SIG-M5 (cell line): Measurements from ENCODE around the gene SLC22A31.
"Not testable (repeated sequence)": the region's sequence is repeated elsewhere in the genome, so short reads cannot be mapped to it uniquely, and the experiment has no call there.

ENCODE experiments used
- DNase-seq: peaks from one replicate; lab custom pipeline; 2025; lab: John Stamatoyannopoulos, UW

SLC22A31 gene

DNA sequence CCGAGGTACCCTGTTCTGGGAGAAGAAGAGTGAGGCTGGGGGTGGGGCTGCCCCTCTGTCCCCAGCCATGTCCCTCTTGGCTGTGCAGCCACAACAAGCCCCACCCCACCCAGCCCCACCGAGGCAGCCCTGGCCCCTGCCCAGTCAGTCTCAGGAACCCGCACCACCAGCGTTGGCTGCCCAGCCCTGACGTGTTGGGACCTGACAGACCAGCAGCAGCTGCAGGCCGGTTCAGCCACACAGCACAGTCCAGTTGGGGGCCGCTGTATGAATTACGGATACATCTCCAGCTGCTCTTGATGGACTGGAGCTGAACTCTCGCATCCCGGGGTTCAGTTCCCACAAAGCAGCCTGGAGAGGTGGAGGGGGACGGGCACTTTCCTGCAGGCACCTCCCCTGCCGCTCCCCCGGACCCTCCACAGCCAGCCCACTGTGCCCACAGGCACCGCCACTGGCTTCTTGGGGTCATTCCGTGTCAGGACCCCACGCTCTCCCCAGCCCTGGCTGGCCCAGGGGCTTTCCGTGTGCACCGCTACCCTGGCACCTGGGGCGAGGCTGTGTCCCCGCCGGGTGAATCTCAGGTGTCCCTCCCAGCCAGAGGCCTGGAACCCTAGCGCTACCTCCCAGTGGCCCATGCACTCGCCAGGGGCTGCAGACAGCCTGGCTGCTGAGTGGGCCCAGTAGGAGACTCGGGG, 21.7 kb downstream of the SLC22A31 start:
- no peak for DNase-seq

DNA sequence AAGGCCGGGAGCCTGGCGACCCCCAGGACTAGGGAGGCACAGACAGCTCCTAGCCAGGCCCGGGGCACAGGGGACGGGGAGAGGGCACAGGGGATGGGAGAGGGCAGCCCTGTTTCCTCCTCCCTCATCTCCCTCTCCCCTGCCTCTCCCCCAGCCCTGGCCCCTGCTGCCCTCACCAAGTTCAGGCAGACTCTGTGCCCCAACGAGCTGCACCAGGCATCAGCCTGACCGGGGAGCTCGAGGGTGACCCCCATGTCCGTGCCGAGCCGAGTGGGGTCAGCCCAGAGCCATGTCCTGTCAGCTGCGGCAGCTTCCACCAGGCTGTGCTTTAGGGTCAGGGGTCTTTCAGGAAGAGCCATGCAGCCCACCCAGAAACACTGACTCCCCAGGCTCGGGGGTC, 22.8 kb downstream of the SLC22A31 start:
- no peak for DNase-seq

DNA sequence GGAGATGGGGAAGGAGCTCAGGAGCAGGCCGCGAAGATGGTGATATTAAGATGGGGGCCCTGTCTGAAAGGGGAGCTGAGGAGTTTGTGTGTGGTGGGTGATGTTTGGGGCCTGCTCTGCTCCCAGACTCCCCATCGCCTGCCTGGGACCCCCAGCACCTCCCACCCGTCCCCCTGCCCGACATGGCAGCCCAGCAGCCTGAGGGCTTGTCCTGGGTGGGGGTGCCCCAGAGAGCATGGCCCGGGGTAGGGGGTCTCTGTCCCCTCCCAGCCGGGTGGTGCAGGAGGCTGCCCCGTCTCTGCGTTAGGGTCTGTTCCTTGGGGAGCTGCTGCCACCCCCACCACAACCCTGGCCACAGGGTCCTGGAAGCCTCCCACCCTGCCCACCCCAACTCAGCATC, 23.6 kb downstream of the SLC22A31 start:
- no peak for DNase-seq

DNA sequence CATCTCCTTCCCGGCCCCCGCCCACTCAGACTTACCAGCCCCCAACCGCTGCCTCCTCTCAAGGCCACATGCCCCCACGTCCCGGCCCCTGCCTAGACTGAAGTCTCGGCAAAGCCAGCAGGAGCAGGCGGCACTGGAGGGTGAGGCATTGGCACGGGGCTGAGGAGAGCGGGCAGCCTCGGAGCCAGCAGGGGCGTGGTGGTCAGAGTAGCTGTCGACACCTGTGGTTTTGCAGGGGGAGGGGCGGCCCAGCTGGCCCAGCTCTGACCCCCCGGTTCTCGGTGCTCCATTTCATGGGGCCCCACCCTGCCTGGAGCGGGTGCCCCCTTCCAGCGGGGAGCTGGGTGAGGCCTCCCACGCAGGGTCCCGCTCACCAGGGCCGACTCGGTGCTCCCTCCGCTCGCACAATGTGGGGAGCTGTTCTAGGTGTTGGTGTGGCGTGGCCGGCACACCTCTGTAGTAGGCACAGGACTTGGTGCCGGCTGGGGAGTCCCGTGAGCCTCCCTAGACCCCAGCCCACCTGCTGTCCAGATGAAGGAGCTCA, 24.1 kb downstream of the SLC22A31 start:
- DNase-seq, result no peak

DNA sequence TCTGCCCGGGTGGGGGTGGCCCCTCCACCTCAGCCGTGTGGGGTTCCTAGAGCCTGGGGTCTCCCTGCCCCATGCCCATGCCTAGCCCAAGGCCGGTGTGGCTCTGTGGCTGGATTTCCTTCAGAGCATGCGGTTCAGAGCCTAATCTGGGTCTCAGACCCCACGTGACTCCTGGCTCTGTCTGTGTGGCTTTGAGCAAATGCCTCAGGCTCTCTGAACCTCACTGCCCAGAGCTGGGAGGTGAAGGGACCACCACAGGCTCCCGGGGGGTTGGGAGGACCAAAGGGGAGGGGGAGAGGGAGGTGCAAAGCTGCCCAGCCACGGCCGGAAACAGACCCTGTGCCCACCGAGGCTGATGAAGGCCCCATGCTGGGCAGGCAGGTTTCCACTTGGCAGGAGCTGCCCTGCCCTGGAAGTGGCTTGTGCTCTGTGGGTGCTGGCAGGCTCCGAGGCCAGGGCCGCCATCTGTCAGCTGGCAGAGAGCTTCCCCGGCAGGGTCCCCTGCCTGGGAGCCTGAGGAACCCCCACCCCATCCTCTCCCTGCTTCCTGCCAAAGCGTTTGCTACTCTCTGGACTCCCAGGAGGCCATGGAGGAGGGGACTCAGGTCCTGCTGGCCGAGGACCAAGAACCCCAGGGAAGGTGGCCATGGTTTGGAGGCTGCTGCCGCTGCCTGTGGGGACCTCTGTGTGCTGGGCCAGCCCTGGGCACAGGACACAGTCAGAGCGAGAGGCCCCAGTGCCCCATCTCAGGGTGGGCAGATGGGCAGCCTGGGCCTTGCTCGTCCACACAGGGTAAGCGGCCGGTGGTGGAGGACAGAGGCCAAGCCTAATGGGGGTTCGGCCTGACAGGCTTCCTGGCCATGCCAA, 24.8 kb downstream of the SLC22A31 start:
- DNase-seq, result no peak

DNA sequence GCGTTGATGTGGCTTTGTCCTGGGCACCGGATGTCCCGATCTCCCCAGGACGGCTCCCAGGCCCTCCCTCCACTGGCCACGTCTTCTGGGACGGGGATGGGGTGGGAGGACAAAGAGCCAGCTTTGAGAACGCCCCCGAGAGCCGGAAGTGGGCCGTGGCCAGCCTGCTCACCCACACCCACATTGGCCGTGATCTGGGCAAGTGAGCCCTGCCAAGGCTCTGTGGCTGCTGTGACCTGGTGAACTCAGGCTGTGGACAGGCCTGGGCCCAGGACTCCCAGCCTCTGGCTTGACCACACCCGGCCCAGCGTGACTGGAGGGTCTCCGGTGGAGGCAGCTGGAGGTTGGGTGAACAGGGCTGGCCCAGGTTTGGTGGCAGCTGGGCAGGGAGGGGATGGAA, 25.5 kb downstream of the SLC22A31 start:
- no peak for DNase-seq

DNA sequence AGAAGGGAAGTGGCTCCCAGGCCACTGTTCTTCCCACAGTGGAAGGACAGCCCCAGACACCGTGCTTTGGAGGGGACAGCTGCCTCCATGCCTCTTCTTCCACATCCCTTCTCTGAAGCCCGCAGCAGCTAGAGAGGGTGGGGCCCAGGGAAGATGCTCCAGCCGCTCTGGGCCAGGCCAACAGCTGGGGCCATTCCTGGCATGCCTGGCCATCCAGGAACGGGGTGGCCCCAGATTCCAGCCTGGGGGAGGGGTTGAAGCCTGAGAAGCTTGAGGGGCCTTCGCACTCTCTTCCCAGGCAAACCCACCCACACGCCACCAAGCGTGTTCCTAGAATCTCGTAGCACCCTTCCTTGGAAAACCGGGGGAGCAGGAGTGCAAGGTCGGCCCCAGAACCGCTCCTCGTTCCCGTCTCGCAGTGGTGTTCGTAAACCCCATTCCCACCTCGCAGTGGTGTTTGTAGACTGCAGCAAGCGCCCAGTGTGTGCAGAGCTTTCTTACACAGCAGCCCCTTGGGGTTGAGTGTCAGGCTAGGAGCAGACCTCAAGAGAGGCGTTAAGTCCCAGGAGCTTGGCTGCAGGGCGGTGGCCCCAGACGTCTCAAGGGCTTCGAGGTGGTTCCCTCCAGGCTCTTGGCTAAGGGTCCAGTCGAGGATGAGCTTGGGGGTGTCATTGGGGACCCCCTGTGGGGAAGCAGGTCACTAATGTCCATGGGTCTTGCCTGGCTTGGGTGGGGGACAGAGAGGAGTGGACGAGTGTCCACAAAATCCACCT, 26.1 kb downstream of the SLC22A31 start:
- no peak for DNase-seq

DNA sequence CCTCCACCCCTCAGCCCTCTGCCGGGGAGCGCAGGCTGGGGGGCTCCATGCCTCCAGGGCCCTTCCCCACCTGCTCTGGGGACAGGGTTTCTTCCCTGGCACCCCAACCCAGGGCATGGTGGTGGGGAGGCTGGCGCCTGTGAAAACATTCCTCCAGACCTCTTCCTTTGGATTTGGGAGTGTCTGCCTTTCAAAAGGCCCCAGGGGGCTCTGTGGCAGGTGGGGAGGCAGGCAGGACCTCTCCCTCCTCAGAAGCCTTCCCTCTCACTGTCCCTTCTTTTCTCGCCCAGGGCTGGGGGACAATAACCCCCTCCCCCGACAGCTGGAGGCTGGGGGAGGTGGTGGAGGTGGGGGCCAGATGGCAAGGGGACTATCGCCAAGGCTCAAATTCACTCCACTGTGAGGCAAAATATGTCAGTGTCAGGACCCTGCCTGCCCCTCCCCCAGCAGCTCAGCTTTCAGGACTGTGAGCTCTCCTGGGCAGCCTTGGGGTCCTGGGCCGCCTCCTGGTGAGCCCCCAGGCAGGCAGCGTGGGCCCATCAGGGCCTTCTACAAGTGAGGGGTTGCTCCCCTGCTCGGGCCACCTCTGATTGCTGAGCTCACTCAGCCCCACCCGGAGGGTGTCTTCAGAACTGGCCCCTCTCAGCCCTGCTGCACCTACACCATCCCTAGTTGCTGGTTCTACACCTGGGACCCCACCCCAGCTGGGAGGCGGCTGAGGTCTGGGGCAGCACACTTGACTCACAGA, 27.0 kb downstream of the SLC22A31 start:
- DNase-seq, result no peak

DNA sequence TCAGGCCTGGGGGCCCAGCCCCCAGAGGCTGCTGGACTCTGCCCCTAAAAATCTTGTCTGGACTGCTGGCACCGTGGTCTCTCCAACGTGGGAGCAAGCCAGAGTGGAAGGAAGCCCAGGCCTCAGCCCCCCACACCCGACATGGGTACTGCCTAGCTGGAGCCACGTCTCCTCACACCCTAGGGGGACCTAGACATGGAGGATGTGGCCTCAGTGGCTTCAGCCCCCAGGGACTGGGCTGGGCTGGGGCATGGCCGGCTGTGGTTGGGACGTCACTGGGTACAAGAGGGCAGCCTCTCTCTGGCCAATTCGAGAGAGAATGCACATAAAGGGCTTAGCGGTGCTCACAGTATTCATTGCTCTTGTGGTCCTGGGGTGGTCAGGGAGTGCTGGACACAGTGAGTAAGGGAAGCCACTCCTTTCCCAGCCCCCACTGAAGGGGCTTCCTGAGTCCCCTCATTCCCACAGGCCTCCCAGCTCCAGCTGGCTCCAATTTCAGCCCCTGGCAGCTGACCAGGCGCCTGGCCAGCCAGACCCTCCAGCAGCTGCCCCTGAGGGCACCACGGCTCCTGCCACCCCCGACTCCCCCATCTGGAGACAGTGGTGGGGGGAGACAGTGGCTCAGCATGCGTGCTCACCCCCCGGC, 27.7 kb downstream of the SLC22A31 start:
- no peak for DNase-seq

DNA sequence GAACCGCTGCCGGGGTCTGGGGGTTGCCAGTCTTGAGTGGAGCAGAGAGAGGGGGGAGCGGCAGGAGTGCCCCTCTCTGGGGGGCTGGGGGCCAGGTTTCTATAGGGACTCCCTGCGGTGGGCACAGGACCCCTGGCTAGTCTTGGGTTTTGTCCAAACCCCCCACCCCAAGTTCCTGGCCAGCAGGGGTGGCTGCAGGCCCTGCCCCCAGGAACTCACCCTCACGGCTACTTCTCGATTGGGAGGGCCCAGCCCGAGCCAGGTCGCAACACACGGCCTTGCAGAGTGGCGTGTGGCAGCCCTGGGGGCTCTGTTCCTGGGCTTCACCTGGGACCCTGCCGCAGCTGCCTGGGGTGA, 28.2 kb downstream of the SLC22A31 start:
- no peak for DNase-seq

DNA sequence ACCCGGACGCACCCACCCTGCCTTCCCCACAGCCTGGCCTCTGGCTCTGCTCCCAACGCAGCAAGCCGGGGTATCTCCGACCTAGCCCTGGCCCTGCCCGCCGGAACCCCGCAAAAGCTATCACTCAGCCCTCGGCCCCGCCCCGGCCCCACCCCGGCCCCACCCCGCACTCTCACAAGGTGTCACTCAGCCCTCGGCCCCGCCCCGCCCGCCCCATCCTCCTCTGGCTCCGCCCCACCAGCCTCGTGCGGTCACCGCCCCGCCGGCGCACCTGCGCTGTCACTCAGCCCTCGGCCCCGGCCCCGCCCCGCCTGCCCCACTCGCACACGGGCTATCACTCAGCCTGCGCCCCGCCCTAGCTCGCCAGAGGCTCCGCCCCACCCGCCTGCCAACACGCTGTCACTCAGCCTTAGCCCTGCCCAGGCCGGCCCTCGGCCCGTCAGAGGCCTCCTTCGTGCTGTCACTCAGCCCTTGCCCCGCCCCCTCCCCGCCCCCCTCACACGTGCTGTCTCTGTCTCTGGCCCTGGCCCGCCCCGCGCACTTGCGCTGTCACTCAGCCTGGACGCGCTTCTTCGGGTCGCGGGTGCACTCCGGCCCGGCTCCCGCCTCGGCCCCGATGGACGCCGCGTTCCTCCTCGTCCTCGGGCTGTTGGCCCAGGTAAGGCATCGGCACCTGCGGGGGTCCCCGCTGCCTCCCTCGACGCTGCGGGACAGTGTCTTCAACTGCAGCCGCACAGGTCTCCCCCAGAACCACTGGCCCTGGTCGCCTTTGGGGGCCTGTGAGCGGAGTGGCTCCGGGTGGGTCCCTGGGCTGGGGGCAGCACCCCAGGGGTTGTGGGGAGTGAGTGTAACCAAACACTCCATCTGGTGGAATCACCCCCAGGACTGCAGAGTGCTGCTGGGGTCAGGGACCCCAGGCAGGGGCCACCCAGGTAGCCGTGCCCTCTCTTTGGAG, 28.8 kb downstream of the SLC22A31 start, which contains the start of gene CDH15:
TSS of gene CDH15 (plus strand) at position 533 of the 955 bp plus-strand sequence. CDS start at position 617, 84 bp downstream.
- DNase-seq, result peak; percentile 28

DNA sequence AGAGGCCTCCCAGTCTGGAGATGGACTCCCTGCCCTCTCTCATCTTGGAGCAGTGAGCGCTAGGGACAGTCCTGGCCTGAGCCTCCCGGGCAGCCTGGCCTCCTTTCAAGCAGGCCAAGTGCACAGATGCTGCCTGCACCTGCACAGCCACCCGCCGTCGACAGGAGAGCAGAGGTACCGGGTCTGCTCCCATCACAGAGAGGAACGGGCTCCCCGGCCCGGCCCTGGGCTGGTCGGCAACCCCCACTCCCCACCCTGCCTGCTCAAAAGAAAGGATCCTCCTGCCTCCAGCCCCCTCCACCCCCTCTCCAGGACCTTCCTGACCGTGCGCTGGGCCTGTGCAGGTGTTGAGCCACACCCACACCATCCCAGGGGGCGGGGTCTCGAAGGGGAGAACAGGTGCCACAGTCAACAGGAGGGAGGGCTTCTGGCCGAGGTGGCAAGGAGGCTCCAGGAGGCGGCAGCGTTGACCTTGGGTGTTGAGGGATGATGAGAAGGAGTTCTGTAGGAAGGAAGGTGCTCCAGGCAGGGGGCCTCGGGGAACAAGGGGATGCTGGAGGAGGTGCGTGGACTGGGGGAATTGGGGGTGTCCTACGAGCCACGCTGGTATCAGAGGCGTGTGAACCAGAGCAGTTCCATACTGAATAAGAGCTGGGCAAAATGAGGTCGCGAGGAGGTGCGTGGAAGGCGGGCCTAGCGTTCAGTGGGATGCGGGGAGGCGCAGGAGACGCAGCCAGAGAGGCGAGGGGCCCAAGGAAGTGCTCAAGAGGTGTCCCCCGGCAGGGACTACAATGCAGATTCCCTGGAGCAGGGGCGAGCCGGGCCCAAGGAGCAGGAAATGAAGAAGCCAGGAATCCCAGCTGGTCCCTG, 29.8 kb downstream of the SLC22A31 start:
- no peak for DNase-seq

DNA sequence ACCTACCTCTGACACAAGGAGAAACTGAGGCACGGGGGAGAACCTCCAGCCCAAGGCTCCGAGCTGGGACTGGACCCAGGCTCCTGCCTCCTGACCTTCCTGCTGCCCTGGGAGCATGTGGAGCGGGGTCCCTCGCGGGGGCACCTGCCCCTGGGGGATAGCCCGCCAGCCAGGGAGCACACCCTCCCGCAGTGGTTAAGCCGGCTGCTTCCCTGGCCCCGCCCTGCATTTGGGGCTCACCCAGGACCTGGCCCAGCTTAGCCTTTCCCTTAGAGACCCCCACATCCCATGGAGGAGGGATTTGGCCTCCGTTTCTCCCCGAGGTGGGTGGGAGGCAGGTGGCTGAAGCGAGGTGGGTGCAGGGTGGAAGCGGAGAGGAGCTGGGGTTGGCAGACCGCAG, 30.6 kb downstream of the SLC22A31 start:
- no peak for DNase-seq

DNA sequence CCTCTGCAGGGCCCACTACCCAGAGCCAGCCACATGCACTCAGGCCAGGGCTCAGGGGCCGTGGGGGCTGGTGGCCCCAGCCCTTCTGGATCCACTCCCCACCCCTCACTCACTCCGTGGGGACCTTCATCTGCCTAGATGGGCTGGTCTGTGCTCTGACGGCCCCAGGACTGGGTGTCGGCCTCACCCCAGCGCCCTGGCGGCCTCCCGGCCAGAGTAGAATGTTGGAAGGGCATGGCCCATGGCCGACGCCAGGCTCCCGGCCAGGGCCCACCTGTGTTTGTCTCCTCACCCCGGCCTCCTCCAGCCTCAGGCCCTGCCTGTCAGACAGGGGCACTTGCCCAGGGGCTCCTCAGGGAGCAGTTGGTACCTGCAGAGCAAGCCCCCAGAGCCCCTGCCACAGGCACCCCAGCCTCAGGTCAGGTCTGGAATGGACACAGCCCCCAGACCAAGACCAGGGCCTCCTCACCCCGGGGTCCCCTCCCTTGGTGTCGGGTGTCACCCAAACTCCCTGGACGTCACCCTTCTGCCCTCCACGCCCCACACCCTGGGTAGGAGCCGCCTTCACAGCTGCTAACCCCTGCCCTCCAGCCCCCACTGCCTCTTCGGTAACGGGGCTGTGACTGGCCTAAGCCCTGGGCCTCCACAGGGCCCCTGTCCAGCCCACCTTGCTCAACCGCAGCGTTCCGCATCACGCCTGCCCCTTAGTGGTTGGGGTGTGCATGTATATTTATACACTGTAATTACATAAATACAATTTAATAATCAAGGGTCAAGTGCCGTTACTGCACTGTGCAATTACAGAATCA, 31.8 kb downstream of the SLC22A31 start:
- no peak for DNase-seq

DNA sequence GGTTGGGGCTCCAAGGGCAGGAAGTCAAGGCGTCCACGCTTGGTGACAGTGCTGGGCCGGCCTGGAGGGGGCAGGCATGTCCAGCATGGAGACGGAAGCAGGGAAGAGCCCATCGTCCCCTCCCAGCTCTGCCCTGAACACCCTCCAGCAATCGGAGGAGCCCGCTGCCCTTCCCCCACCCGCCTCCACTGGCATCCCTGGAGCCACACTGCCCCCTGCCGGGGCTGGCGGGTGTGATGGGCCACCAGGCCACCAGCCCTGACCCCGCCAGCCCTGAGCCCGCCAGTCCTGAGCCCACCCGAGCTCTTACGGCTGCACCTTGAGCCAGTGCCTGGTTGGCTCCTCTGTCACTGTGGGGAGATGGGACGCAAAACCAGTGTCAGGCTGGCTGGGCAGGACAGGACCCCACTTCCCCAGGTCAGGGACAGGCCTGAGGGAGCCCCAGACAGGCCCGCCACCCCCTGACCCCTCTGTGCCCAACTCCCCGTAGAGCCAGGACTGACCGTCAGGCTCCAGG, 32.9 kb downstream of the SLC22A31 start:
- DNase-seq, result no peak

DNA sequence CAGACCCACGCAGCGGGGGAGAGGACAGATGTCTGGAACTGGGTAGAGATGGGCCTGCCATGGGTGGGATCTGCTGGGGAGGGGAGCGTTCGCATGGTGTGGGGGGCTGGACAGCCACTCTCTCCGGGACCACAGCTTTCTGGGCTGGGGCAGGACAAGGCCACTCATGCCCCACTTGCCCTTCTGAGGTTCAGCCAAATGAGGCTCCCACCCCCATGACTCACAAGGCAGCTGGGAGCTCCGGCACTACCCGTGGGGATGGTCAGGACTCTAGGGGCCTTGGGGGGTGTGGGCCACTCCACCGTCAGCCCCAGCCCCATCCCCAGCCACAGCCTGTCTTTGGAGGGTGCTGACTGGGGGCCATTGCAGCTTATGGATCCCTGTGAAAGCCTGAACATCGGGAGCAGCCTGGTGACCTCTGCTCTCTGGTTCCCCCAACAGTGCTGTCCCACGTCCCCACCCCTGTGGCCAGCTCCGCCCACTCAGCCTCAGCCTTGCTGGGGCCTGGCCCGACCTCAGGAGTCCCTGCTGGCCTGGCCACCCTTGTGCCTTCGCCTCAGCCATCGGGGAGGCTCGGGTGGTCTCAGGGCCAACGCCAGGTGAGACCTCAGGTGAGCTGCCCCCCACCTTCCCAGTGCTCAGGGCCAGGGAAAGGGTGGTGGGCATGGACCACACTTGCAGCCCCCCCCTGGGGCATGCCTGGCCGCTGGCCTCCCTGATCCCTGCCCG, 33.5 kb downstream of the SLC22A31 start:
- DNase-seq, result no peak

DNA sequence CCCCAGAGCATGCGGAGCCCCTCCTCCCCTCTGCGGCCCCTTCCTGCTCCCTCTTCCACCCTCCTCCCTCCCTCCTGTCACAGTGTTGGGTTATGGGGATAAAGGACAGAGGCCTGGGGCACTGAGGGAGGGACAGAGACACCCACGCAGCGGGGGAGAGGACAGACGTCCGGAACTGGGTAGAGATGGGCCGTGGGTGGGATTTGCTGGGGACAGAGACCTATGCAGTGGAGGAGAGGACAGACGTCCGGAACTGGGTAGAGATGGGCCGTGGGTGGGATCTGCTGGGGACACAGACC, 34.7 kb downstream of the SLC22A31 start:
- DNase-seq, result not testable (repeated sequence)
